ENCODE results near the gene ERMARD.

The ERMARD gene

DNA sequence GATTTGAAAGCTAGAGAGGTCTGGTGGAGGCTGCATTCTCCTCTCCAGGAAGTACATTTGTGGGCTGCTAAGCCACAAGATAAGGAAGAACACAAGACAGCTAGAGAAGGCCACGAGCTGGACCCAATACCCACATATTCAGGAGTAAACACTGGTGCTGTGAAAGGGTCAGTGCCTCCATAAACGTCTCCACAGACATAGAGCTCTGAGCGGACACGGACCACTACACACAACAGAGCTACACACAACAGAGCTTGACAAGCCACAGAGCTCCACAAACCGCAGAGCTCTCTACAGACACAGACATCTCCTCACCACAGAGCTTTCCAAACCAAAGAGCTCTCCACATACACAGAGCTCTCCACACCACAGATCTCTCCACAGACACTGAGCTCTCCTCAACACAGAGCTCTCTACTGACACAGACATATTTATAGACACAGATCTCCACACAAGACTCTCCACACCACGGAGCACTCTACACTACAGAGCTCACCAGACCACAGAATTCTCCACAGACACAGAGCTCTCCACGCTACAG lies 51.9 kb downstream of the ERMARD start:
- H3K4me3 ChIP-seq (ENCODE audit: low read length, poor library complexity, severe bottlenecking) = peak overlapping the region; percentile 47
- no peak overlapping the region for H2AFZ ChIP-seq (ENCODE audit: low read length)
- peaks cover 29% of the 10 kb centered on the region for H3K4me1 ChIP-seq (ENCODE audit: insufficient read depth, low read length, poor library complexity, severe bottlenecking)
- no peaks in the 10 kb centered on the region for H3K79me2 ChIP-seq (ENCODE audit: insufficient read depth, low read length)
- H3K4me2 ChIP-seq (ENCODE audit: low read depth, low read length, poor library complexity, severe bottlenecking) = peak overlapping the region; percentile 55
- no peaks in the 10 kb centered on the region for H3K9me2 ChIP-seq (replicated peaks; ENCODE audit: low read depth, low read length)
- no peak overlapping the region for H3K9ac ChIP-seq (ENCODE audit: low read depth, low read length, poor library complexity, severe bottlenecking)
- TF ChIP-seq CTCF (conservative IDR thresholded peaks at IDR 0.05; ENCODE audit: low read length) = no peak
- no peak for TF ChIP-seq EZH2phosphoT487 (IDR thresholded peaks at IDR 0.05; ENCODE audit: borderline replicate concordance)
- no peaks in the 10 kb centered on the region for H3F3A ChIP-seq (ENCODE audit: low read depth)
- H3K27me3 ChIP-seq (ENCODE audit: insufficient read depth, low read length, poor library complexity, severe bottlenecking) = peaks cover 24% of the 10 kb centered on the region
- no peaks in the 10 kb centered on the region for H4K20me1 ChIP-seq (ENCODE audit: insufficient read depth, low read length, poor library complexity, severe bottlenecking)
- H3K9me3 ChIP-seq (ENCODE audit: insufficient read depth, low read depth, low read length) = no peaks in the 10 kb centered on the region
- no peaks in the 10 kb centered on the region for H3K36me3 ChIP-seq (ENCODE audit: insufficient read depth, low read length)

DNA sequence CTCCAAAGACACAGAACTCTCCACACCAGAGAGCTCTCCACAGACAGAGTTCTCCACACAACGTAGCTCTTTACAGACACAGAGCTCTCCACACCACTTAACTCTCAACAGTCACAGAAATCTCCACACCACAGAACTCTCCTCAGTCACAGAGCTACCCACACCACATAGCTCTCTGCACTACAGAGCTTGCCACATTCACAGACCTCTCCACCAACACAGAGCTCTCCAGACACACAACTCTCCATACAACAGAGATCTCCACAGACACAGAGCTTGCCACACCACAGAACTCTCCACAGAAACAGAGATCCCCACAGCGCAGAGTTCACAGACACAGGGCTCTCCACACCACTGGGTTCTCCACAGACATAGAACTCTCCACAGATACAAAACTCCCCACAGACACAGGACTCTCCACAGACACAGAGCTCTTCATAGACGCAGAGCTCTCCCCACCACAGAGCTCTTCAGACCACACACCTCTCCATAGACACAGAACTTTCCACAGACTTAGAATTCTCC lies 52.5 kb downstream of the ERMARD start:
- no peaks in the 10 kb centered on the region for H3K36me3 ChIP-seq (ENCODE audit: insufficient read depth, low read length)
- TF ChIP-seq CTCF (conservative IDR thresholded peaks at IDR 0.05; ENCODE audit: low read length) = no peak
- no peak for TF ChIP-seq EZH2phosphoT487 (IDR thresholded peaks at IDR 0.05; ENCODE audit: borderline replicate concordance)
- no peak overlapping the region for H2AFZ ChIP-seq (ENCODE audit: low read length)
- no peaks in the 10 kb centered on the region for H3K9me2 ChIP-seq (replicated peaks; ENCODE audit: low read depth, low read length)
- peak overlapping the region; percentile 47 for H3K4me3 ChIP-seq (ENCODE audit: low read length, poor library complexity, severe bottlenecking)
- peak overlapping the region; percentile 55 for H3K4me2 ChIP-seq (ENCODE audit: low read depth, low read length, poor library complexity, severe bottlenecking)
- H3K4me1 ChIP-seq (ENCODE audit: insufficient read depth, low read length, poor library complexity, severe bottlenecking) = peaks cover 29% of the 10 kb centered on the region
- H3K79me2 ChIP-seq (ENCODE audit: insufficient read depth, low read length) = no peaks in the 10 kb centered on the region
- no peak overlapping the region for H3K9ac ChIP-seq (ENCODE audit: low read depth, low read length, poor library complexity, severe bottlenecking)
- no peaks in the 10 kb centered on the region for H4K20me1 ChIP-seq (ENCODE audit: insufficient read depth, low read length, poor library complexity, severe bottlenecking)
- no peaks in the 10 kb centered on the region for H3F3A ChIP-seq (ENCODE audit: low read depth)
- no peaks in the 10 kb centered on the region for H3K9me3 ChIP-seq (ENCODE audit: insufficient read depth, low read depth, low read length)
- H3K27me3 ChIP-seq (ENCODE audit: insufficient read depth, low read length, poor library complexity, severe bottlenecking) = peaks cover 24% of the 10 kb centered on the region

- H2AFZ ChIP-seq (ENCODE audit: low read length) = no peak overlapping the region
- TF ChIP-seq CTCF (conservative IDR thresholded peaks at IDR 0.05; ENCODE audit: low read length) (no peak), EZH2phosphoT487 (IDR thresholded peaks at IDR 0.05; ENCODE audit: borderline replicate concordance) (no peak)
- H3K36me3 ChIP-seq (ENCODE audit: insufficient read depth, low read length) = no peaks in the 10 kb centered on the region
- no peaks in the 10 kb centered on the region for H3K9me2 ChIP-seq (replicated peaks; ENCODE audit: low read depth, low read length)
- H3K4me3 ChIP-seq (ENCODE audit: low read length, poor library complexity, severe bottlenecking) = no peak overlapping the region
- H3K27me3 ChIP-seq (ENCODE audit: insufficient read depth, low read length, poor library complexity, severe bottlenecking) = peaks cover 24% of the 10 kb centered on the region
- H3K4me1 ChIP-seq (ENCODE audit: insufficient read depth, low read length, poor library complexity, severe bottlenecking) = peaks cover 29% of the 10 kb centered on the region
- H3K79me2 ChIP-seq (ENCODE audit: insufficient read depth, low read length) = no peaks in the 10 kb centered on the region
- no peaks in the 10 kb centered on the region for H4K20me1 ChIP-seq (ENCODE audit: insufficient read depth, low read length, poor library complexity, severe bottlenecking)
- H3K9me3 ChIP-seq (ENCODE audit: insufficient read depth, low read depth, low read length) = no peaks in the 10 kb centered on the region
- peak overlapping the region; percentile 55 for H3K4me2 ChIP-seq (ENCODE audit: low read depth, low read length, poor library complexity, severe bottlenecking)
- H3K9ac ChIP-seq (ENCODE audit: low read depth, low read length, poor library complexity, severe bottlenecking) = no peak overlapping the region
- no peaks in the 10 kb centered on the region for H3F3A ChIP-seq (ENCODE audit: low read depth)
Measured at GRCh38 chr6:169804427-169804826, 53.0 kb downstream of the ERMARD start.
